HCT116 (cell line): ENCODE results near the gene SLC38A3.

Source experiments
- CTCF ChIP-seq, 3 experiments: fragments of 200-600 bp in 1 of 3; sonication (generic) in 1 of 3; IDR thresholded peaks in 2 of 3; conservative IDR thresholded peaks in 1 of 3; 2 replicates each; pipeline ENCODE4 v1.5.1; 2012 to 2017; ENCODE audit warnings: low read depth in 2 of 3, low read length in 2 of 3, antibody characterized with exemption in 1 of 3, borderline replicate concordance in 1 of 3, control low read depth in 1 of 3, mild to moderate bottlenecking in 1 of 3, mixed read lengths in 1 of 3, mixed run types in 1 of 3, moderate library complexity in 1 of 3; ENCODE audit not compliant: insufficient read depth in 1 of 3
- REST ChIP-seq: IDR thresholded peaks from 2 replicates; pipeline ENCODE4 v1.6.1; 2012; ENCODE audit warnings: low read depth
- SIN3A ChIP-seq: IDR thresholded peaks from 2 replicates; pipeline ENCODE4 v1.6.1; 2012; ENCODE audit warnings: low read depth
- YY1 ChIP-seq: IDR thresholded peaks from 2 replicates; pipeline ENCODE4 v1.6.1; 2011; ENCODE audit warnings: low read length, low read depth, moderate library complexity, mild to moderate bottlenecking; ENCODE audit not compliant: insufficient replicate concordance; ENCODE audit errors: extremely low read depth

- TF ChIP-seq CTCF (IDR thresholded peaks at IDR 0.05 in 2 of 3, conservative IDR thresholded peaks at IDR 0.05 in 1 of 3; ENCODE audit: borderline replicate concordance in 1 of 3, insufficient read depth in 1 of 3, low read depth in 2 of 3, low read length in 2 of 3) = no peak
- no peak for TF ChIP-seq REST
- no peak for TF ChIP-seq SIN3A
- no peak for TF ChIP-seq YY1
Measured at GRCh38 chr3:50182533-50183099, 22.5 kb upstream of the SLC38A3 start.
